MCF 10A (cell line): Measurements from ENCODE around the gene SSH2. TPM values are rescaled to one million over a fixed set of nuclear protein-coding genes. Genes with fewer than 3 reads are reported as not detected.

Experiments used
- BruUV-seq: library from RNA; stranded (reverse); fragments of 400-500 nt; replicated peaks from 2 replicates; lab custom pipeline; 2021; lab: Mats Ljungman, UMichigan
- CTCF ChIA-PET: fragments of 300-600 bp; sonication (Branson Sonifier 250); formaldehyde crosslinking; extraction: SDS; loops from one replicate; lab custom pipeline; 2021; ENCODE audit warnings: antibody characterized with exemption, inconsistent platforms; lab: Yijun Ruan, JAX
- POLR2A ChIA-PET: fragments of 300-600, 350-650 bp; sonication (Branson Sonifier 250); formaldehyde crosslinking; extraction: SDS; loops from one replicate; lab custom pipeline; 2020; ENCODE audit warnings: antibody characterized with exemption, inconsistent platforms; lab: Yijun Ruan, JAX
- DNase-seq: peaks from one replicate; pipeline ENCODE4 v3.0.0-alpha.2; 2018; ENCODE audit not compliant: unreplicated experiment
- H3K27ac Mint-ChIP-seq: one replicate; pipeline ENCODE4 v1.8.0; 2022; ENCODE audit warnings: mild to moderate bottlenecking, low read depth, mixed read lengths; ENCODE audit not compliant: unreplicated experiment
- H3K27me3 Mint-ChIP-seq: one replicate; pipeline ENCODE4 v1.8.0; 2022; ENCODE audit warnings: mixed read lengths; ENCODE audit not compliant: insufficient read depth, unreplicated experiment
- H3K36me3 Mint-ChIP-seq: one replicate; pipeline ENCODE4 v1.8.0; 2022; ENCODE audit warnings: mild to moderate bottlenecking, moderate library complexity, mixed read lengths; ENCODE audit not compliant: insufficient read depth, unreplicated experiment
- H3K4me1 Mint-ChIP-seq: one replicate; pipeline ENCODE4 v1.8.0; 2022; ENCODE audit warnings: mixed read lengths; ENCODE audit not compliant: insufficient read depth, unreplicated experiment
- H3K4me3 Mint-ChIP-seq: one replicate; pipeline ENCODE4 v1.8.0; 2022; ENCODE audit warnings: mild to moderate bottlenecking, moderate library complexity, mixed read lengths; ENCODE audit not compliant: unreplicated experiment
- H3K9me3 Mint-ChIP-seq: one replicate; pipeline ENCODE4 v1.8.0; 2022; ENCODE audit warnings: mixed read lengths; ENCODE audit not compliant: unreplicated experiment
- intact Hi-C: fragments of 100-400 bp; cut with micrococcal nuclease; formaldehyde crosslinking; loops from 2 replicates; pipeline ENCODE4 v1.14.1; 2022
- total RNA-seq: library from RNA; stranded (reverse); gene quantifications from 2 replicates; pipeline ENCODE4 v1.2.3, GENCODE V29; 2022
- TF ChIP-seq, protein P1 (sequence below): fragments of 200-600 bp; IDR thresholded peaks from one replicate; pipeline ENCODE4 v1.8.0; 2022; ENCODE audit warnings: antibody characterized with exemption, mild to moderate bottlenecking; ENCODE audit not compliant: unreplicated experiment

Gene SSH2
- total RNA-seq, 1 experiment from 2014 or later, result 21.9 TPM

DNA sequence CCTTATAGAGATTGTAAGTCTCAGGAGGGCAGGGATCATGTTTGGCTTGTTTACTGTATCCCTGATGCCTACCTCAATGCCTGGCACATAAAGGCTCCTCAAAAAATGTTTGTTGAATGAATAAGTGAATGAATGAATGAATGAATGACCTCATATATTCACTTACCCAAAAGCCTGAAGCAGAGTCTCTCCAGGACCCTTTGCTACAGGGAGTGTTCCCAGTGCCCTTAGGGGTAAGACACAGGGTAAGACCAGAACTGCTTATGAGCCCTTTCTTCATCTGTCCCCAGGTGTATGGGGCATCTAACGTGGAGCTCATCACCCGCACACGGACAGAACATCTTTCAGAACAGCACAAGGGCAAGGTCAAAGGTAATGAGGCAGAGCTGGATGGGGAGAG, 319.6 kb downstream of the SSH2 start:
- Mint-ChIP-seq H3K4me1 (no peaks in the 10 kb centered on the region), H3K27ac (no peak overlapping the region), H3K4me3 (no peak overlapping the region), H3K36me3 (no peaks in the 10 kb centered on the region), H3K9me3 (no peaks in the 10 kb centered on the region), H3K27me3 (no peaks in the 10 kb centered on the region)
- no TSS peak for BruUV-seq
- CTCF ChIA-PET, result no interaction called here
- intact Hi-C loops, result no loop called here
- TF ChIP-seq, protein P1, sequence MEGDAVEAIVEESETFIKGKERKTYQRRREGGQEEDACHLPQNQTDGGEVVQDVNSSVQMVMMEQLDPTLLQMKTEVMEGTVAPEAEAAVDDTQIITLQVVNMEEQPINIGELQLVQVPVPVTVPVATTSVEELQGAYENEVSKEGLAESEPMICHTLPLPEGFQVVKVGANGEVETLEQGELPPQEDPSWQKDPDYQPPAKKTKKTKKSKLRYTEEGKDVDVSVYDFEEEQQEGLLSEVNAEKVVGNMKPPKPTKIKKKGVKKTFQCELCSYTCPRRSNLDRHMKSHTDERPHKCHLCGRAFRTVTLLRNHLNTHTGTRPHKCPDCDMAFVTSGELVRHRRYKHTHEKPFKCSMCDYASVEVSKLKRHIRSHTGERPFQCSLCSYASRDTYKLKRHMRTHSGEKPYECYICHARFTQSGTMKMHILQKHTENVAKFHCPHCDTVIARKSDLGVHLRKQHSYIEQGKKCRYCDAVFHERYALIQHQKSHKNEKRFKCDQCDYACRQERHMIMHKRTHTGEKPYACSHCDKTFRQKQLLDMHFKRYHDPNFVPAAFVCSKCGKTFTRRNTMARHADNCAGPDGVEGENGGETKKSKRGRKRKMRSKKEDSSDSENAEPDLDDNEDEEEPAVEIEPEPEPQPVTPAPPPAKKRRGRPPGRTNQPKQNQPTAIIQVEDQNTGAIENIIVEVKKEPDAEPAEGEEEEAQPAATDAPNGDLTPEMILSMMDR, result no peak
- POLR2A ChIA-PET, result no interaction called here
- no peak for DNase-seq

DNA sequence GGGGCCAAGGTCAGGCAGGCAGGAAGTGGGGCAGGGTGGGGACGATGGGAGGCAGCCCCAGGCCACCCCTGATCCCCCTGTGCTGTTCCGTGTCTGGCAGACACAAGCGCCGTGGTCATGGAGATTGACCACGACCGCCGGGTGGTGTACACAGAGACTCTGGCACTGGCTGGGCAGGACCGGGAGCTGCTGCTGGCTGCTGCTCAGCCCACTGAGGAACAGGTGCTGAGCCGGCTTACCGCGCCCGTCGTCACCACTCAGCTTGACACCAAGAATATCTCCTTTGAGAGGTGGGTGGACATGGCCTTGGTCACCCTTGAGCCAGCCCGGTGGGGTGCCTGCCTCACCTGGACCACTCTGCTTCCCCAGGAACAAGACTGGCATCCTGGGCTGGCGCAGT, 321.0 kb downstream of the SSH2 start:
- ChIA-PET POLR2A (interaction anchor here (0.8 kb wide), 1 partner anchor 11 kb away, joined by 3 read pairs; no protein-coding TSS in a partner anchor), CTCF (interaction anchor here (1.2 kb wide), 1 partner anchor 33 kb away, joined by 3 read pairs; no protein-coding TSS in a partner anchor)
- no peak overlapping the region for H3K27ac Mint-ChIP-seq
- BruUV-seq, result no TSS peak
- no peaks in the 10 kb centered on the region for H3K36me3 Mint-ChIP-seq
- intact Hi-C loops, result no loop called here
- TF ChIP-seq, protein P1, result no peak
- H3K9me3 Mint-ChIP-seq, result no peaks in the 10 kb centered on the region
- no peak overlapping the region for H3K4me3 Mint-ChIP-seq
- H3K4me1 Mint-ChIP-seq, result no peaks in the 10 kb centered on the region
- no peaks in the 10 kb centered on the region for H3K27me3 Mint-ChIP-seq
- no peak for DNase-seq

DNA sequence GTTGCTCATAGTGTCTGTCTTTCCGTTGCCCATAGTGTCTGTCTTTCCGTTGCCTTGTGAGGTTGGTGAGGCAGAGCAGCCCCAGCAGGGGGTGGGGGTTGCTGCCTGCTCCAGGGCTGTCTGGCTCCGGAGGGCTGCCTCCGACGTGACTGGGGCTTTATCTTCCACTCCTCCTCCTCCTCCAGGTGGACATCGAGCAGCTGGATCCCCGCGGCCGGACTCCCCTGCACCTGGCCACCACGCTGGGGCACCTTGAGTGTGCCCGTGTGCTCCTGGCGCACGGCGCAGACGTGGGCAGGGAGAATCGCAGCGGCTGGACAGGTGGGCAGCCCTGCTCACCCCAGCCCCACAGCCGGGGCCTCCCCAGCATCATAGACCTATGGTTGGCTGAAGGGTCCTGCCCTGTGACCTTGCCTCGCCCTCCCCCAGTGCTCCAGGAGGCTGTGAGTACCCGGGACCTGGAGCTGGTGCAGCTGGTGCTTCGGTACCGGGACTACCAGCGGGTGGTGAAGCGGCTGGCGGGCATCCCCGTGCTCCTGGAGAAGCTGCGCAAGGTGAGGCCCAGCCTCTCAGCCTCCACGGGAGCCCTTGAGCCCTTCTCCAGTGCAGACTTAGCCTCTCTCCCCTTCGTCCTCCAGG, 322.4 kb downstream of the SSH2 start:
- H3K4me1 Mint-ChIP-seq, result no peaks in the 10 kb centered on the region
- POLR2A ChIA-PET, result interaction anchor here (1.1 kb wide), 1 partner anchor 8 kb away, joined by 5 read pairs; no protein-coding TSS in a partner anchor

DNA sequence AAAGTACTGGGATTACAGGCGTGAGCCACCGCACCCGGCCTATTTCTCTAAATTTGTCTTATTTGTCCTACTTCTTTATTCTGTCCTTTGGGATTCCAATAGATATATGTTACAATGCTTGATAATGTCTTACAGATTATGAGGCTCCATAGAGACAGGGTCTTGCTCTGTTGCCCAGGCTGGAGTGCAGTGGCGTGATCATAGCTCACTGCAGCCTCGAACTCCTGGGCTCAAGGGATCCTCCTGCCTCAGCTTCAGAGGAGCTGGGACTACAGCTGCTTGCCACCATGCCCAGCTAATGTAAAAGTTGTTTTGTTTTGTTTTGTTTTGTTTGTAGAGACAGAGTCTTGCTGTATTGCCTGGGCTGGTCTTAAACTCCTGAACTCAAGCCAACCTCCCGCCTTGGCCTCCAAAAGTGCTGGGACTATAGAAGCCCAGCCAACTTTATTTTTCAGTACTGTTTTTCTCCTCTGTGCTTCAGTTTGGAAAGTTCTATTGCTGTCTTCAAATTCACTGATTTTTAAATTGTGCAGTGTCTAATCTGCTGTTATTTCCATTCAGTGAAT, 326.8 kb downstream of the SSH2 start:
- ChIA-PET CTCF (interaction anchor here (1.0 kb wide), 2 partner anchors 11 to 204 kb away, joined by 3 read pairs; no protein-coding TSS in a partner anchor), POLR2A (no interaction called here)
- DNase-seq, result no peak
- TF ChIP-seq, protein P1, result no peak
- no peaks in the 10 kb centered on the region for H3K36me3 Mint-ChIP-seq
- H3K4me1 Mint-ChIP-seq, result no peaks in the 10 kb centered on the region
- no peak overlapping the region for H3K27ac Mint-ChIP-seq
- H3K9me3 Mint-ChIP-seq, result no peaks in the 10 kb centered on the region
- no peak overlapping the region for H3K4me3 Mint-ChIP-seq
- H3K27me3 Mint-ChIP-seq, result no peaks in the 10 kb centered on the region
- no TSS peak for BruUV-seq
- intact Hi-C loops, result no loop called here

More for the DNA sequence above, 322.4 kb downstream of the SSH2 start:
- no TSS peak for BruUV-seq
- no peaks in the 10 kb centered on the region for H3K27me3 Mint-ChIP-seq
- CTCF ChIA-PET, result interaction anchor here (0.9 to 1.3 kb wide), 5 partner anchors 9 to 48 kb away, joined by 3 to 6 read pairs (median 3); no protein-coding TSS in a partner anchor
- H3K27ac Mint-ChIP-seq, result no peak overlapping the region
- H3K4me3 Mint-ChIP-seq, result no peak overlapping the region
- H3K36me3 Mint-ChIP-seq, result no peaks in the 10 kb centered on the region
- intact Hi-C loops, result no loop called here
- TF ChIP-seq, protein P1, result no peak
- no peaks in the 10 kb centered on the region for H3K9me3 Mint-ChIP-seq
- DNase-seq, result no peak
